Heart left ventricle (tissue), 16 donors: Measurements from ENCODE around the gene MXD3. TPM values are rescaled to one million over a fixed set of nuclear protein-coding genes. Genes with fewer than 3 reads are reported as not detected.
A peak's percentile ranks its signal among the peaks of the same experiment; 100 is the strongest.

ENCODE experiments used
- ATAC-seq, 4 donors: fragments of 200-7000 bp; cut with Tn5 transposase; one replicate each; pipeline ENCODE4 v1.9.1; 2020 to 2022; ENCODE audit warnings: moderate library complexity in 4 of 4, mild to moderate bottlenecking in 3 of 4, moderate number of reproducible peaks in 1 of 4
- DNase-seq, 5 donors: peaks; one replicate each; pipeline ENCODE4 v3.0.0-alpha.2; 2020
- H3K27ac ChIP-seq, 12 donors: fragments of 200-600 bp; sonication (generic) in 4 of 12; one replicate each; pipeline versions ENCODE4 v1.5.0 to v1.8.0; 2016 to 2022; ENCODE audit warnings: mild to moderate bottlenecking in 2 of 12
- H3K27me3 ChIP-seq, 9 donors: fragments of 200-600 bp; sonication (generic) in 2 of 9; one replicate each; pipeline versions ENCODE4 v1.5.1 to v1.8.0; 2016 to 2022; ENCODE audit warnings: mild to moderate bottlenecking in 3 of 9
- H3K36me3 ChIP-seq, 9 donors: fragments of 200-600 bp; sonication (generic) in 2 of 9; one replicate each; pipeline versions ENCODE4 v1.5.0 to v1.8.0; 2018 to 2022; ENCODE audit warnings: mild to moderate bottlenecking in 2 of 9
- H3K4me1 ChIP-seq, 12 donors: fragments of 200-600 bp; sonication (generic) in 4 of 12; one replicate each; pipeline versions ENCODE4 v1.5.0 to v1.8.0; 2016 to 2022; ENCODE audit warnings: mild to moderate bottlenecking in 3 of 12
- H3K4me3 ChIP-seq, 12 donors: fragments of 200-600 bp; sonication (generic) in 4 of 12; one replicate each; pipeline versions ENCODE4 v1.5.0 to v1.8.0; 2017 to 2022; ENCODE audit warnings: mild to moderate bottlenecking in 9 of 12, moderate library complexity in 4 of 12
- H3K9me3 ChIP-seq, 12 donors: fragments of 200-600 bp; sonication (generic) in 4 of 12; one replicate each; pipeline versions ENCODE4 v1.5.0 to v1.8.0; 2016 to 2022; ENCODE audit warnings: mild to moderate bottlenecking in 1 of 12
- CTCF ChIP-seq, 12 donors: fragments of 200-600 bp; sonication (generic) in 4 of 12; IDR thresholded peaks; one replicate each; pipeline versions ENCODE4 v1.5.0 to v1.8.0; 2018 to 2022; ENCODE audit warnings: antibody characterized with exemption in 12 of 12, mild to moderate bottlenecking in 5 of 12
- POLR2A ChIP-seq, 2 donors: fragments of 450-650 bp; IDR thresholded peaks; one replicate each; pipeline ENCODE4 v1.6.1; 2017; ENCODE audit warnings: antibody characterized with exemption in 2 of 2, mild to moderate bottlenecking in 2 of 2, moderate library complexity in 2 of 2
- WGBS, 4 donors: extraction: QIAGEN DNeasy Blood & Tissue Kit in 2 of 4; methylation state at CpG; one replicate each; pipeline versions ENCODE4 v1.1.5 to v1.1.7; 2013 to 2018; 5-methylcytosine and 5-hydroxymethylcytosine counted together
- intact Hi-C, 10 donors: fragments of 100-400 bp; cut with DNase I; formaldehyde crosslinking; loops; one replicate each; pipeline versions ENCODE4 v1.11.1 to v1.14.2; 2022
- polyA plus RNA-seq, 2 donors: library from polyadenylated mRNA; stranded (reverse); fragments of 200-250 nt; gene quantifications; one replicate each; pipeline ENCODE4 v1.2.3, GENCODE V29; 2013
- total RNA-seq, 9 donors: library from RNA; depleted of rRNA in 2 of 9; stranded (reverse); fragments of >200 nt in 2 of 9; fragmentation: NEBNext Ultra II Directional in 3 of 9; extraction: Animal tissue kit (Norgen Biotek cat#: 25700) in 3 of 9; gene quantifications; one replicate each; pipeline versions ENCODE4 v1.1.0 to v1.2.4, GENCODE V29; 2016 to 2023
- donor health status: ischemic (EF 13 %, LVEDD 7.1; RV severe dilation, severe dysfunction).
- donor health status: healthy with polysubstance abuse.
- donor health status: DM: no; HTN: yes; CAD: no.
- donor health status: DM: no; HTN: no; CAD: no.
- donor health status: ischemic (EF 25% LVEDD 6.9; RV normal size, moderate dysfunction).
- donor health status: ischemic (EF 25% LVEDD 5.7; RV mildly dilated, moderate dysfunction).
- donor health status: healthy.
- donor health status: DM: yes; HTN: yes; CAD: no.
- donor health status: ischemic (EF 35%, LVEDD 5.7; RV mildly dilated, moderate dysfunction).
- donor health status: nonischemic (EF 11% LVEDD 7.7; RV severe dilation, severe dysfunction).
- donor health status: DM: yes; HTN: yes; CAD: no.
- donor health status: PGD.
- donor health status: ischemic (EF 29% LVEDD 5.4; RV normal size, mild dysfunction).
- donor health status: nonischemic (EF 23%, LVEDD 6.1; RV moderate dilation, normal function).

The MXD3 gene
- total and polyA plus RNA-seq, 11 donors = 0.52 to 9.1 (median 2.5) TPM

- Histone ChIP-seq H3K4me3 (peak overlapping the region in 11 of 12 donors; percentile 14 to 65 (median 58)), H3K27ac (no peak overlapping the region), H3K36me3 (peaks cover 0 to 6% (median 0%) of the 10 kb centered on the region in 9 donors), H3K9me3 (no peaks in the 10 kb centered on the region), H3K27me3 (no peaks in the 10 kb centered on the region), H3K4me1 (peaks cover 0 to 58% (median 25%) of the 10 kb centered on the region in 12 donors)
- ATAC-seq (no peak), DNase-seq (peak in 2 of 5 donors; percentile 21 to 26)
- TF ChIP-seq CTCF (IDR thresholded peaks at IDR 0.05) (no peak), POLR2A (IDR thresholded peaks at IDR 0.05) (no peak)
- WGBS, 4 donors = 7 to 21% (median 15%) methylated on average over 10 to 19 of the region's 19 CpGs
- intact Hi-C loops = loop anchor here in 7 of 10 donors (2.0 to 10.0 kb wide), 7 partner anchors 36 to 198 kb away; partner anchors contain the start of genes DOK3 (in 1 of the 7) and SLC34A1 (in 1 of the 7)
Observed at GRCh38 chr5:177312649-177313181, 1.0 kb upstream of the MXD3 start.

GRCh38 chr5:177311392-177311722 lies 341 bp downstream of the MXD3 start:
- Histone ChIP-seq H3K27me3 (no peaks in the 10 kb centered on the region), H3K4me3 (peak overlapping the region in 11 of 12 donors; percentile 31 to 65 (median 58)), H3K4me1 (peaks cover 0 to 72% (median 25%) of the 10 kb centered on the region in 12 donors), H3K36me3 (peaks cover 0 to 17% (median 11%) of the 10 kb centered on the region in 9 donors), H3K9me3 (no peaks in the 10 kb centered on the region), H3K27ac (peak overlapping the region in 1 of 12 donors; percentile 10)
- DNase-seq (peak in 2 of 5 donors; percentile 38 to 40), ATAC-seq (no peak)
- TF ChIP-seq CTCF (IDR thresholded peaks at IDR 0.05) (no peak), POLR2A (IDR thresholded peaks at IDR 0.05) (no peak)
- intact Hi-C loops = loop anchor here in 7 of 10 donors (5.0 to 10.0 kb wide), 6 partner anchors 53 to 197 kb away; partner anchors contain the start of genes DOK3 (in 1 of the 7) and SLC34A1 (in 1 of the 7)
- 0 to 21% (median 1%) methylated on average over 6 to 23 of the region's 23 CpGs for WGBS, 4 donors

GRCh38 chr5:177310757-177311391 lies 824 bp downstream of the MXD3 start:
- peaks cover 0 to 76% (median 25%) of the 10 kb centered on the region in 12 donors for H3K4me1 ChIP-seq
- DNase-seq (peak in 2 of 5 donors; percentile 36 to 38), ATAC-seq (no peak)
- H3K9me3 ChIP-seq = no peaks in the 10 kb centered on the region
- H3K4me3 ChIP-seq = peak overlapping the region in 8 of 12 donors; percentile 52 to 65 (median 60)
- WGBS, 4 donors = 18 to 33% (median 21%) methylated on average over 19 to 20 of the region's 20 CpGs
- peaks cover 0 to 22% (median 15%) of the 10 kb centered on the region in 9 donors for H3K36me3 ChIP-seq
- intact Hi-C loops = loop anchor here in 7 of 10 donors (5.0 to 10.0 kb wide), 6 partner anchors 54 to 196 kb away; partner anchors contain the start of genes DOK3 (in 1 of the 7) and SLC34A1 (in 1 of the 7)
- no peaks in the 10 kb centered on the region for H3K27me3 ChIP-seq
- H3K27ac ChIP-seq = no peak overlapping the region
- TF ChIP-seq CTCF (IDR thresholded peaks at IDR 0.05) = no peak
- TF ChIP-seq POLR2A (IDR thresholded peaks at IDR 0.05) = no peak

- H3K27ac ChIP-seq = no peak overlapping the region
- WGBS, 4 donors = 80 to 94% (median 91%) methylated on average over 10 to 13 of the region's 13 CpGs
- peak in 3 of 5 donors; percentile 25 to 29 (median 27) for DNase-seq
Observed at GRCh38 chr5:177310332-177310731, 1.4 kb downstream of the MXD3 start.

More at GRCh38 chr5:177310332-177310731, 1.4 kb downstream of the MXD3 start:
- no peaks in the 10 kb centered on the region for H3K9me3 ChIP-seq
- intact Hi-C loops = loop anchor here in 7 of 10 donors (5.0 to 10.0 kb wide), 6 partner anchors 54 to 196 kb away; partner anchors contain the start of genes DOK3 (in 1 of the 7) and SLC34A1 (in 1 of the 7)
- H3K4me1 ChIP-seq = peaks cover 0 to 82% (median 26%) of the 10 kb centered on the region in 12 donors
- ATAC-seq = no peak
- peaks cover 0 to 27% (median 21%) of the 10 kb centered on the region in 9 donors for H3K36me3 ChIP-seq
- H3K27me3 ChIP-seq = no peaks in the 10 kb centered on the region
- peak overlapping the region in 1 of 12 donors; percentile 65 for H3K4me3 ChIP-seq
- TF ChIP-seq CTCF (IDR thresholded peaks at IDR 0.05) (no peak), POLR2A (IDR thresholded peaks at IDR 0.05) (no peak)
